Spleen (tissue), 7 donors: ENCODE results near the gene COG7.

Experiments used
- CTCF ChIP-seq, 11 experiments: fragments of 200-600 bp in 7 of 11; fragments of 450-650 bp in 4 of 11; sonication (generic) in 4 of 11; IDR thresholded peaks in 8 of 11; conservative IDR thresholded peaks in 3 of 11; 1 replicate in 7 of 11; 2 replicates in 4 of 11; pipeline versions ENCODE4 v1.4.0 to v1.8.0; 2016 to 2021; ENCODE audit warnings: antibody characterized with exemption in 11 of 11, inconsistent platforms in 4 of 11, mild to moderate bottlenecking in 1 of 11
- POLR2A ChIP-seq, 3 donors: fragments of 450-650 bp; IDR thresholded peaks; one replicate each; pipeline ENCODE4 v1.5.1; 2017; ENCODE audit warnings: antibody characterized with exemption in 3 of 3, mild to moderate bottlenecking in 1 of 3
- donor health status: DM: no; HTN: no; CAD: no; lungs with moderate emphysema.
- donor health status: DM: no; HTN: no; CAD: no.
- donor health status: DM: no; HTN: no; CAD: no.

GRCh38 chr16:23392223-23392600, 60.8 kb downstream of the COG7 start:
- TF ChIP-seq CTCF (IDR thresholded peaks at IDR 0.05 in 8 of 11, conservative IDR thresholded peaks at IDR 0.05 in 3 of 11) (no peak), POLR2A (IDR thresholded peaks at IDR 0.05) (no peak)
